ENCODE measurements around the gene PRCC. TPM values are rescaled to one million over a fixed set of nuclear protein-coding genes. Genes with fewer than 3 reads are reported as not detected.

The PRCC gene
- total and polyA plus RNA-seq, 5 donors from 2014 or later = 35.5 to 67.8 (median 36.8) TPM

DNA sequence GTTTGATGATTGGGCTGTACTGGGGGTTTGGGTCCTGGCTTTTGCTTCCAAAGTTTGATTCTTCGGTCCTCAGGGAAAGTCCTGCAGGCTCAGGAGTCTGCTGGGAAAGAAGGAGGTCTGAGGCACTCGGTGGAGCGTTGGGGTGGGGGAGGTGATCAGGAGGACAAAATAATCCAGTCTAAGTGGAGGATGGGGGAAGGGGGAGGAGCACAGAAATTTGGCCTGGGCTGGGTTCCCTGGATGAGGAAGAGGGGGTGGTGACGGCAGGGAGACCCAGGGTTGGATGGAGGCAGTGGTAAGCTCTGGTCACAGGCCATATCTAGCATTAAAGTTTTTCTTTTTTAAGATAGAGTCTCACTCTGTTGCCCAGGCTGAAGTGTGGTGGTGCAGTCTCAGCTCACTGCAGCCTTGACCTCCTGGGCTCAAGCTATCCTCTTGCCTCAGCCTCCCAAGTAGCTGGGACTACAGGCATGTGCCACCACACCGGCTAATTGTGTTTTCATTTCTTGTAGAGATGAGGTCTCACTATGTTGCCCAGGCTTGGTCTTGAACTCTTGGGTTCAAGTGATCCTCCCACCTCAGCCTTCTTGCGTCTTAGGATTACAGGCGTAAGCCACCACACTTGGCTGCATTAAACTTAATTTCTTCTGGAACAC is 42.5 kb downstream of the PRCC start:
- no peaks in the 10 kb centered on the region for H3K27me3 ChIP-seq (ENCODE audit: control insufficient read depth, insufficient read depth, low read length)
- no peaks in the 10 kb centered on the region for H3K27me3 Mint-ChIP-seq

GRCh38 chr1:156811168-156811567 is 43.8 kb downstream of the PRCC start:
- Histone ChIP-seq H3K27ac (ENCODE audit: insufficient read depth, low read length, poor library complexity, severe bottlenecking) (no peak overlapping the region), H3K36me3 (ENCODE audit: control insufficient read depth, insufficient read depth, low read length) (peaks cover 41% of the 10 kb centered on the region), H3K9me3 (ENCODE audit: control insufficient read depth in 2 of 2, low read length in 2 of 2) (no peaks in the 10 kb centered on the region), H3K4me1 (ENCODE audit: control insufficient read depth, insufficient read depth, low read length, poor library complexity, severe bottlenecking) (peaks cover 51% of the 10 kb centered on the region), H3K4me3 (ENCODE audit: low read depth, low read length) (no peak overlapping the region), H3K27me3 (ENCODE audit: control insufficient read depth, insufficient read depth, low read length) (no peaks in the 10 kb centered on the region)
- DNase-seq = no peak
- ATAC-seq (ENCODE audit: low read depth in 2 of 2) = no peak
- Mint-ChIP-seq H3K4me1 (peaks cover 16 to 72% (median 49%) of the 10 kb centered on the region in 4 donors), H3K4me3 (peak overlapping the region in 2 of 4 donors; percentile 94), H3K27me3 (no peaks in the 10 kb centered on the region), H3K27ac (peak overlapping the region in 2 of 3 donors; percentile 100), H3K9me3 (no peaks in the 10 kb centered on the region), H3K36me3 (peaks cover 43% of the 10 kb centered on the region)

More for the DNA sequence above, 42.5 kb downstream of the PRCC start:
- Histone ChIP-seq H3K4me1 (ENCODE audit: control insufficient read depth, insufficient read depth, low read length, poor library complexity, severe bottlenecking) (peaks cover 37% of the 10 kb centered on the region), H3K36me3 (ENCODE audit: control insufficient read depth, insufficient read depth, low read length) (peaks cover 45% of the 10 kb centered on the region), H3K27ac (ENCODE audit: insufficient read depth, low read length, poor library complexity, severe bottlenecking) (no peak overlapping the region), H3K4me3 (ENCODE audit: low read depth, low read length) (no peak overlapping the region), H3K9me3 (ENCODE audit: control insufficient read depth in 2 of 2, low read length in 2 of 2) (no peaks in the 10 kb centered on the region)
- DNase-seq (no peak), ATAC-seq (ENCODE audit: low read depth in 2 of 2) (no peak)
- H3K9me3 Mint-ChIP-seq = no peaks in the 10 kb centered on the region
- H3K4me1 Mint-ChIP-seq = peaks cover 16 to 59% (median 46%) of the 10 kb centered on the region in 4 donors
- H3K27ac Mint-ChIP-seq = peak overlapping the region in 1 of 3 donors; percentile 100
- H3K4me3 Mint-ChIP-seq = no peak overlapping the region
- H3K36me3 Mint-ChIP-seq = peaks cover 46% of the 10 kb centered on the region

GRCh38 chr1:156812293-156812990 is 45.1 kb downstream of the PRCC start:
- H3K27ac ChIP-seq (ENCODE audit: insufficient read depth, low read length, poor library complexity, severe bottlenecking) = no peak overlapping the region

DNA sequence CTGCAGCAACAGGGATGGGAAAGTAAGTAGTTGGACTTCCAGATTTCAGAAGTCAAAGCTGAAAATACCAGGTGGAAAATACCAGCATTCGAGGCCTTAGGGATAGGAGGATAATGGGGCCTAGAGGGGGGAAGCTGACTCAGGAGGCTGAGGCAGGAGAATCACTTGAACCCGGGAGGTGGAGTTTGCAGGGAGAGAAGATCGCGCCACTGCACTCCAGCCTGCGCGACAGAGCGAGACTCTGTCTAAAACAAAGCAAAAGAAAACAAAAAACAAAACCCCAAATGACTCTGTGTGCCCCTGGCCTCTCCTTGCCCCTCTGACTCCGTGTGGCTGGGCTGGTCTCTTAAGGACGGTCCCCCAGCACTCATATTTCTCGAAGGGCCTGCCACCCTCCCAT is 46.0 kb downstream of the PRCC start:
- Mint-ChIP-seq H3K4me1 (peaks cover 16 to 77% (median 41%) of the 10 kb centered on the region in 4 donors), H3K27me3 (peaks cover 8% of the 10 kb centered on the region), H3K36me3 (peaks cover 24% of the 10 kb centered on the region), H3K9me3 (no peaks in the 10 kb centered on the region), H3K4me3 (peak overlapping the region; percentile 92 to 94 (median 94)), H3K27ac (peak overlapping the region; percentile 92 to 100 (median 100))
- Histone ChIP-seq H3K36me3 (ENCODE audit: control insufficient read depth, insufficient read depth, low read length) (peaks cover 27% of the 10 kb centered on the region), H3K27ac (ENCODE audit: insufficient read depth, low read length, poor library complexity, severe bottlenecking) (peak overlapping the region; percentile 99), H3K4me1 (ENCODE audit: control insufficient read depth, insufficient read depth, low read length, poor library complexity, severe bottlenecking) (peaks cover 62% of the 10 kb centered on the region), H3K27me3 (ENCODE audit: control insufficient read depth, insufficient read depth, low read length) (no peaks in the 10 kb centered on the region), H3K9me3 (ENCODE audit: control insufficient read depth in 2 of 2, low read length in 2 of 2) (no peaks in the 10 kb centered on the region), H3K4me3 (ENCODE audit: low read depth, low read length) (peak overlapping the region; percentile 51)
- DNase-seq = no peak
- no peak for ATAC-seq (ENCODE audit: low read depth in 2 of 2)

More at GRCh38 chr1:156812293-156812990, 45.1 kb downstream of the PRCC start:
- H3K36me3 Mint-ChIP-seq = peaks cover 32% of the 10 kb centered on the region
- H3K27me3 Mint-ChIP-seq = peaks cover 8% of the 10 kb centered on the region
- peaks cover 32% of the 10 kb centered on the region for H3K36me3 ChIP-seq (ENCODE audit: control insufficient read depth, insufficient read depth, low read length)
- ATAC-seq (ENCODE audit: low read depth in 2 of 2) (no peak), DNase-seq (no peak)
- peak overlapping the region; percentile 24 for H3K4me3 ChIP-seq (ENCODE audit: low read depth, low read length)
- peak overlapping the region; percentile 51 to 94 (median 94) for H3K4me3 Mint-ChIP-seq
- no peaks in the 10 kb centered on the region for H3K27me3 ChIP-seq (ENCODE audit: control insufficient read depth, insufficient read depth, low read length)
- peak overlapping the region in 2 of 3 donors; percentile 100 for H3K27ac Mint-ChIP-seq
- no peaks in the 10 kb centered on the region for H3K9me3 ChIP-seq (ENCODE audit: control insufficient read depth in 2 of 2, low read length in 2 of 2)
- no peaks in the 10 kb centered on the region for H3K9me3 Mint-ChIP-seq
- peaks cover 16 to 82% (median 48%) of the 10 kb centered on the region in 4 donors for H3K4me1 Mint-ChIP-seq
- H3K4me1 ChIP-seq (ENCODE audit: control insufficient read depth, insufficient read depth, low read length, poor library complexity, severe bottlenecking) = peaks cover 61% of the 10 kb centered on the region

GRCh38 chr1:156813750-156814570 is 46.6 kb downstream of the PRCC start:
- H3K27me3 ChIP-seq (ENCODE audit: control insufficient read depth, insufficient read depth, low read length) = no peaks in the 10 kb centered on the region
- H3K36me3 ChIP-seq (ENCODE audit: control insufficient read depth, insufficient read depth, low read length) = peaks cover 23% of the 10 kb centered on the region
- H3K4me1 ChIP-seq (ENCODE audit: control insufficient read depth, insufficient read depth, low read length, poor library complexity, severe bottlenecking) = peaks cover 62% of the 10 kb centered on the region
- peak overlapping the region; percentile 85 for H3K4me3 ChIP-seq (ENCODE audit: low read depth, low read length)
- DNase-seq = peak; percentile 76 to 80 (median 77)
- no peaks in the 10 kb centered on the region for H3K9me3 ChIP-seq (ENCODE audit: control insufficient read depth in 2 of 2, low read length in 2 of 2)
- H3K4me1 Mint-ChIP-seq = peaks cover 16 to 72% (median 37%) of the 10 kb centered on the region in 4 donors
- peak overlapping the region; percentile 100 for H3K27ac Mint-ChIP-seq
- ATAC-seq (ENCODE audit: low read depth in 2 of 2) = peak; percentile 32
- H3K9me3 Mint-ChIP-seq = no peaks in the 10 kb centered on the region
- peak overlapping the region; percentile 99 for H3K27ac ChIP-seq (ENCODE audit: insufficient read depth, low read length, poor library complexity, severe bottlenecking)
- peaks cover 8% of the 10 kb centered on the region for H3K27me3 Mint-ChIP-seq
- H3K4me3 Mint-ChIP-seq = peak overlapping the region; percentile 92 to 94 (median 94)
- H3K36me3 Mint-ChIP-seq = peaks cover 24% of the 10 kb centered on the region

DNA sequence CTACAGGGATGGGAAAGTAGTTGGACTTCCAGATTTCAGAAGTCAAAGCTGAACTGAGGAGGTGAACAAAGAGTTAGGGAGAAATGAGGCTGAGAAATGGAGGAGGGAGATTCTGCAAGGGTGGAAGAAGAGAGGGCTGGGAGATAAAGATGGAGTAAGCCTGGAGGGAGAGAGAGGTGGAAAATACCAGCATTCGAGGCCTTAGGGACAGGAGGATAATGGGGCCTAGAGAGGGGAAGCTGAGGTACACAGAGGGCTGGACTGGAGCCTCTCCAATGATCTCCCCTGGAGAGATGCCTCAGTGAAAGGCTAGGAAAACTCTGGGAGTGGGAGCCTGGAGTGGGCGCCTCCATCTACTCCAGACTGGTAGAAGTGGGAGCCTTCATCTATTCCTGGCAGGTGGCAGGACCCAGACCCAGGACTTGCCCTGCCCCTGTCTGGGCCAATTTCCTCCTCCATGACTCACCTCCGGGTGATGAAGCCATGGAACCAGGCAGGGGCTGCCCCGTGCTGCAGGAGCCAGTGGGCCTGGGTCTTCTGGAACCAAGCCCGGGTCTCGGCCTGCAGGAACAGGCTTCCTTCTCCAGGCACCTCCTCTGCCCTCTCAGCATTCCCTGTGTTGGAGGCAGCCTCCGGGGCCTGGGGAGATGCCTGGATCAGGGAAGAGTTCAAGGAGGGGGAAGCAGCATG is 47.4 kb downstream of the PRCC start:
- peak overlapping the region; percentile 92 to 94 (median 94) for H3K4me3 Mint-ChIP-seq

DNA sequence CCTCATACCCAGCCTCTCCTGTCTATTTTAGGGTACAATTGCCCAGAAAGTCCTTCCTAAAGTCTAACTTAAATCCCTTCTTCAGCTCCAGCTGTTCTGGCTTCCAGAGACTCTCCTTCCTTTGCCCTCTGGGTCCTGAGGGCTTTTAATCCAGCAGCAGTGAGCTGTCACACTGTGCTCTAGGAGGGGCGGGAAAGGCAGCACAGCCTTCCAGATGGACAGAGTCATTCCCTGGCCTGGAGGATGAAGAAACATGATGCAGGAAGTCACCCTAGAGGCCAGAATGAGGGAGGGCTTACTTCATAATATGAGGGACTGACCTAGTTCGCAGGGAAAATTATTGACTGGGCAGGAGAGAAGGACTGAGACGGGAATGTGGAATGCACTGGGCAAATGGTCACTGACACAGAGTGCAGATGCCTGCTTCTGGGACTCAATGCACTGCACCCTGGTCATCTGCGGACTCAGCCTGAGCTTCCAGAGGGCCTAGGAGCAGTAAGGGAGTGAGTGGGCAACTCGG is 48.0 kb downstream of the PRCC start:
- no peak for ATAC-seq (ENCODE audit: low read depth in 2 of 2)
- no peak for DNase-seq
- Mint-ChIP-seq H3K27ac (peak overlapping the region; percentile 100), H3K27me3 (peaks cover 8% of the 10 kb centered on the region), H3K4me1 (peaks cover 16 to 70% (median 35%) of the 10 kb centered on the region in 4 donors), H3K4me3 (peak overlapping the region; percentile 92 to 94 (median 94)), H3K9me3 (no peaks in the 10 kb centered on the region), H3K36me3 (peaks cover 24% of the 10 kb centered on the region)
- Histone ChIP-seq H3K27ac (ENCODE audit: insufficient read depth, low read length, poor library complexity, severe bottlenecking) (peak overlapping the region; percentile 99), H3K36me3 (ENCODE audit: control insufficient read depth, insufficient read depth, low read length) (peaks cover 20% of the 10 kb centered on the region), H3K4me1 (ENCODE audit: control insufficient read depth, insufficient read depth, low read length, poor library complexity, severe bottlenecking) (peaks cover 62% of the 10 kb centered on the region), H3K4me3 (ENCODE audit: low read depth, low read length) (peak overlapping the region; percentile 85), H3K9me3 (ENCODE audit: control insufficient read depth in 2 of 2, low read length in 2 of 2) (no peaks in the 10 kb centered on the region), H3K27me3 (ENCODE audit: control insufficient read depth, insufficient read depth, low read length) (no peaks in the 10 kb centered on the region)

More for the DNA sequence above, 47.4 kb downstream of the PRCC start:
- Histone ChIP-seq H3K27ac (ENCODE audit: insufficient read depth, low read length, poor library complexity, severe bottlenecking) (peak overlapping the region; percentile 99), H3K4me1 (ENCODE audit: control insufficient read depth, insufficient read depth, low read length, poor library complexity, severe bottlenecking) (peaks cover 62% of the 10 kb centered on the region), H3K36me3 (ENCODE audit: control insufficient read depth, insufficient read depth, low read length) (peaks cover 23% of the 10 kb centered on the region), H3K9me3 (ENCODE audit: control insufficient read depth in 2 of 2, low read length in 2 of 2) (no peaks in the 10 kb centered on the region), H3K27me3 (ENCODE audit: control insufficient read depth, insufficient read depth, low read length) (no peaks in the 10 kb centered on the region), H3K4me3 (ENCODE audit: low read depth, low read length) (peak overlapping the region; percentile 85)
- H3K36me3 Mint-ChIP-seq = peaks cover 24% of the 10 kb centered on the region
- H3K27ac Mint-ChIP-seq = peak overlapping the region; percentile 100
- ATAC-seq (ENCODE audit: low read depth in 2 of 2) (no peak), DNase-seq (peak in 2 of 3 donors; percentile 29 to 55)
- peaks cover 16 to 70% (median 35%) of the 10 kb centered on the region in 4 donors for H3K4me1 Mint-ChIP-seq
- peaks cover 8% of the 10 kb centered on the region for H3K27me3 Mint-ChIP-seq
- H3K9me3 Mint-ChIP-seq = no peaks in the 10 kb centered on the region
